Measurements from ENCODE around the gene UBN1. TPM values are rescaled to one million over a fixed set of nuclear protein-coding genes. Genes with fewer than 3 reads are reported as not detected.
A peak's percentile ranks its signal among the peaks of the same experiment; 100 is the strongest.

UBN1 gene
- total and polyA plus RNA-seq, 2 of the 13 experiments (the other 11 are each of a cell fraction or from before 2014, with no cell fraction given), result 10.6 to 23.5 TPM

DNA sequence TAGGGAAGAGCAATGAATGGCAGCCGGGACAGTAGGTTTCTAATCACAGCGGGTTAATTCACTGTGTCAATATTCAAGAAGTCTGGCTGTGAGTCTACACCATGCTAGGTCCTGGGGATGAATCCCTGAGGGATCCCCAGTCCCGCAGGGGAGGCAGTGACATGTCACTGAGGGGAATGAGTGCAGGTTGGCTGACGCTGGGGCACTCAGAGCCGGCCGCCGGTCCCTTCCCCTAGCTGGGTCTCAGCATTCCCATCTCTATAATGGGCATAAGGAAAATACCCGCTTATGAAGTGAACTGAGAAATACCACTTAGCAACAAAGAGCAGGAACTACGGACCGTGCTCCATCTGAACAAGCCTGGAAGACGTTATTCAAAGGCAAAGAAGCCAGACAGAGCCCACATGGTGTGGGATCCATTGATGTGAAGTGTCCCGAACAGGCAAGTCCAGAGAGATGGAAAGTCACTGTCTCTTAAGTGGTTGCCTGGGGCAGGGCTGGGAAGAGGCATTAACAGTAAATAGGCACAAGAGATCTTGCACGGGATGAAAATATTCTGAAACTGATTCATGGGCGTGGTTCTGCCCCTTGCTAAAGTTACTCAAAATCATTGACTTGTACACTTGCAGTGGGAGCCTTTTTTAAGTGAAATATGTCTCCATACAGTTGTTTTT is 57.8 kb downstream of the UBN1 start:
- H3K27ac ChIP-seq (ENCODE audit: extremely low read length, insufficient read depth, low read length), result no peak overlapping the region
- H3K9me3 ChIP-seq (ENCODE audit: low read length), result no peaks in the 10 kb centered on the region
- TF ChIP-seq CHD4 (IDR thresholded peaks at IDR 0.05; ENCODE audit: borderline replicate concordance, low read length) (peak; percentile 73; the same call in 1 of the 2 replicates), ZNF629 (CRISPR knock-in tag; conservative IDR thresholded peaks at IDR 0.05) (peak; percentile 95), ZNF598 (CRISPR knock-in tag; IDR thresholded peaks at IDR 0.05; ENCODE audit: borderline replicate concordance) (no peak)
- no peaks in the 10 kb centered on the region for H3K79me2 ChIP-seq (ENCODE audit: insufficient read depth, low read length)
- DNase-seq (ENCODE audit: low spot score) (no peak), ATAC-seq (no peak), FAIRE-seq (no peak)
- H3K36me3 ChIP-seq (replicated peaks in 1 of 2; ENCODE audit: control insufficient read depth in 1 of 2, insufficient read depth in 2 of 2, low read length in 2 of 2), result no peaks in the 10 kb centered on the region; a peak in 1 of 5 replicates
- WGBS (ENCODE audit: low lambda C conversion rate), result 91% methylated on average over 14 of the region's 14 CpGs
- no peak overlapping the region for H3K9ac ChIP-seq (ENCODE audit: insufficient read depth, low read depth, low read length)
- H3K4me3 ChIP-seq (replicated peaks in 1 of 3; ENCODE audit: insufficient read depth in 1 of 3, low read depth in 2 of 3, low read length in 3 of 3), result no peak overlapping the region
- H3K4me1 ChIP-seq (ENCODE audit: insufficient read depth, low read length), result peaks cover 33% of the 10 kb centered on the region
- BruUV-seq (replicated peaks), result no TSS peak
- ChIA-PET CTCF (ENCODE audit: low intra/inter-chr PET ratio, low total read pairs) (no interaction called here), POLR2A (interaction anchor here (1.8 kb wide), 1 partner anchor 53 kb away, joined by 7 read pairs; the partner anchor contains the start of gene SEC14L5)
- H4K20me1 ChIP-seq (ENCODE audit: insufficient read depth, low read length), result no peaks in the 10 kb centered on the region
- intact Hi-C loops (cut with micrococcal nuclease; ENCODE audit: unreplicated experiment) (no loop called here), in situ Hi-C loops (cut with HindIII; ENCODE audit: extremely low pct_ligation_motif_present, low pct_unique_long_range_greater_than_20kb) (loop anchor here (5.0 kb wide), 1 partner anchor 57 kb away; no protein-coding TSS in a partner anchor)
- no peak overlapping the region for H3K4me2 ChIP-seq (ENCODE audit: low read depth, low read length)
- H2AFZ ChIP-seq (ENCODE audit: low read length), result no peak overlapping the region
- no peaks in the 10 kb centered on the region for H3K27me3 ChIP-seq (ENCODE audit: control insufficient read depth in 1 of 2, insufficient read depth in 2 of 2, low read length in 2 of 2)

DNA sequence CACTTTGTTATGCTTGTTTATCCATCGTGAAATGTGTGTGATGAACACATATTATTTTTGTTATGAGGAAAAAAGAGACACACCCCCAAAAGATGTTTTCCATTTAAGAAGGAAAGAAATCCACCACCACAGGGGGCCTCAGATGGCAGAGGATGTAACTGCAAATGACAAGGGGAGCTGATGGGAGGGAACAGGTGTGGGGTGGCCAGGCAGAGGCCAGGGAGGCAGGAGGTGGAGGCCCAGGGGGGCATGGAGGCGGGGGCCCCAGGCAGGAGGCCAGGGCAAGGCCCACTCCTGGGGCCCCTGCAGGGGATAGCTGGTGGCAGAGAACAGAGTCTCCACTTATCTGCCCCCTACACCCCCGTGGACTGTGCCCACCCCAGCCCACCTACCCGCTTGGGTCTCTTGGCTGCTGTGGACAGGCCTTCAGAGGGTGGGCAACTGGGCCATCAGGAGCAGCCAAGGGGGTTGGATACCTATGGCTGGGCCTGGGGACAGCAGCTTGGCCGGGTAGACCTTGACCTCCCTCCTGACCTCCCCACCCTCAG is 61.6 kb downstream of the UBN1 start:
- no TSS peak for BruUV-seq (replicated peaks)
- ATAC-seq (no peak), FAIRE-seq (no peak), DNase-seq (ENCODE audit: low spot score) (no peak)
- Histone ChIP-seq H3K4me1 (ENCODE audit: insufficient read depth, low read length) (peaks cover 51% of the 10 kb centered on the region), H4K20me1 (ENCODE audit: insufficient read depth, low read length) (no peaks in the 10 kb centered on the region), H3K27me3 (ENCODE audit: control insufficient read depth in 1 of 2, insufficient read depth in 2 of 2, low read length in 2 of 2) (no peaks in the 10 kb centered on the region), H3K36me3 (replicated peaks in 1 of 2; ENCODE audit: control insufficient read depth in 1 of 2, insufficient read depth in 2 of 2, low read length in 2 of 2) (no peaks in the 10 kb centered on the region), H3K27ac (ENCODE audit: extremely low read length, insufficient read depth, low read length) (no peak overlapping the region), H3K4me3 (replicated peaks in 1 of 3; ENCODE audit: insufficient read depth in 1 of 3, low read depth in 2 of 3, low read length in 3 of 3) (no peak overlapping the region), H3K4me2 (ENCODE audit: low read depth, low read length) (no peak overlapping the region), H3K9ac (ENCODE audit: insufficient read depth, low read depth, low read length) (no peak overlapping the region), H3K79me2 (ENCODE audit: insufficient read depth, low read length) (no peaks in the 10 kb centered on the region), H2AFZ (ENCODE audit: low read length) (no peak overlapping the region), H3K9me3 (ENCODE audit: low read length) (no peaks in the 10 kb centered on the region)
- in situ Hi-C loops (cut with HindIII; ENCODE audit: extremely low pct_ligation_motif_present, low pct_unique_long_range_greater_than_20kb) (no loop called here), intact Hi-C loops (cut with micrococcal nuclease; ENCODE audit: unreplicated experiment) (no loop called here)
- ChIA-PET CTCF (ENCODE audit: low intra/inter-chr PET ratio, low total read pairs) (no interaction called here), POLR2A (no interaction called here)
- WGBS (ENCODE audit: low lambda C conversion rate), result 67% methylated on average over 4 of the region's 5 CpGs
- TF ChIP-seq, protein P1, sequence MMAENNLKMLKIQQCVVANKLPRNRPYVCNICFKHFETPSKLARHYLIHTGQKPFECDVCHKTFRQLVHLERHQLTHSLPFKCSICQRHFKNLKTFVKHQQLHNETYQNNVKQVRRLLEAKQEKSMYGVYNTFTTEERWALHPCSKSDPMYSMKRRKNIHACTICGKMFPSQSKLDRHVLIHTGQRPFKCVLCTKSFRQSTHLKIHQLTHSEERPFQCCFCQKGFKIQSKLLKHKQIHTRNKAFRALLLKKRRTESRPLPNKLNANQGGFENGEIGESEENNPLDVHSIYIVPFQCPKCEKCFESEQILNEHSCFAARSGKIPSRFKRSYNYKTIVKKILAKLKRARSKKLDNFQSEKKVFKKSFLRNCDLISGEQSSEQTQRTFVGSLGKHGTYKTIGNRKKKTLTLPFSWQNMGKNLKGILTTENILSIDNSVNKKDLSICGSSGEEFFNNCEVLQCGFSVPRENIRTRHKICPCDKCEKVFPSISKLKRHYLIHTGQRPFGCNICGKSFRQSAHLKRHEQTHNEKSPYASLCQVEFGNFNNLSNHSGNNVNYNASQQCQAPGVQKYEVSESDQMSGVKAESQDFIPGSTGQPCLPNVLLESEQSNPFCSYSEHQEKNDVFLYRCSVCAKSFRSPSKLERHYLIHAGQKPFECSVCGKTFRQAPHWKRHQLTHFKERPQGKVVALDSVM (CRISPR knock-in tag; IDR thresholded peaks at IDR 0.05), result peak; percentile 75; the same call in 1 of the 2 replicates
- no peak for TF ChIP-seq FOXO4 (CRISPR knock-in tag; conservative IDR thresholded peaks at IDR 0.05)

All from HepG2 (cell line).